Kidney capillary endothelial cell (primary cell): Measurements from ENCODE around the gene LBR.
"Not testable (repeated sequence)": the region's sequence is repeated elsewhere in the genome, so short reads cannot be mapped to it uniquely, and the experiment has no call there.

Source experiments
- DNase-seq: peaks from one replicate; pipeline ENCODE4 v3.0.0-alpha.2; 2018; ENCODE audit warnings: low spot score

The LBR gene

DNA sequence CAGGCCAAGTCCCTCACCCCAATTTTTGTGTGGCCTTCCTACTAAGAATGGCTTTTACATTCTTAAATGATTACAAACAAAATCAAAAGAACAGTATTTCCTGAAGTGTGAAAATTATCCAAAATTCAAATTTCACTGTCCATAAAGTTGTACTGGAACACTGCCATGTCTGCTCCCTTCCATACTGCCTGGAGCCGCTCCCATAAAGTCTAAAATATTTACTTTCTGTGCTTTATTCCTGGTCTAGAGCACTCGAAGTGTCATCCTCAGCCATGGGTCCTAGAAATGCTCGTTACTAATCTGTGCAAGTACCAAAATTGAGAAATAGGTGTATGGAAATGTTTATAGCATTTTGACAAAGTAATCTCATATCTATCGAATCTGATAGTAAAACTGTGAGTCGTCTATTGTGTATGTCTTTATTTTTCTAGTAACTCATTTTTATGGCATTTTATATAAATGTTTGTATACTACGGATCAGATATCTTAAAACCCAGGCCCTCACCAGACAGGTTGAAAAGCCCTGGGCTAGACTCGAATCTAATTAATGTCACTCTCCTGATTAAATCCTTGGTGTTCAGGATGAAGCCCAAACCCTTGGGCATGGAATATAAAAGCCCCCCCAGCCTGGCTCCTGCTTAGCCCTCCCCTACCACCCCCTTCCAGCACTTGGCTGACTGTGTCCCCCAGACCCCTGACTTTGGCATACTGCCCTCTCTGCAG is 4.9 kb downstream of the LBR start:
- no peak for DNase-seq

GRCh38 chr1:225422031-225422605 is 5.7 kb downstream of the LBR start:
- no peak for DNase-seq

DNA sequence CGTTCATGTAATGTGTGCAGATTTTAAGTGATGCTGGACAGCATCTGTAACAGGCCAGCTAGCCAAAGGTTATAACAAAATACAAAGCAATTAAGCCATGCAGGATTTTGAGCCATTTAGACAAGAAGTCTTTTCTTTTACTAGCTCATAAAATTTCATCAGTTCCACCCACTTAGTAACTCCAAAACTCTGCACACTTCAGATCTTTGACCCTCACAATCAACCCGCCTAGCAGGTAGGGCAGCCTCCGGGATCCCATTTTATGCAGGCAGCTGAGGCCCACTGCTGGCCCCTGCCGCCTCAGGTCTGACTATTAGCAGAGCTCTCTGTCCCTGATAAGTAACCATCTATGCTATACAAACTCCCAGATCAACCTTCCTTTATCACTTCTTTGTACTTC is 9.2 kb downstream of the LBR start:
- DNase-seq = no peak

DNA sequence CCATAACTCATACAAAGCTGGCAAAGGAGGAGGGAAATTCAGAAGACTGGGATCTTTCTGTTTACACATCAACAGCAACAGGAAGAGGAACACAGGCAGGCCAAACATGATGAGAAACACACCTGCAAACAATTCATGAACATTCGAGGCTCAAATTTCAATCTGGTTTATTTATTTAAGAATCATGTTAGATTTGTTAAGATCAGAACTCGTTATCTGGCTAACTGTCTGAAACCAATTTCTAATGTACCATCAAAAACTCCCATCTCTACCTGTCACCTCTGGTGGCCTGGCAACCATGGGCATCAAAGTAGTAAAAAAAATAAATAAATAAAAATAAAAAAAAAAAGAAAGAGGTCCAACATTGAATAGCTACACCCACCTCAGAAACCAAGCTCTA is 9.8 kb downstream of the LBR start:
- no peak for DNase-seq

GRCh38 chr1:225415967-225416745 is 11.7 kb downstream of the LBR start:
- no peak for DNase-seq

- DNase-seq = no peak
Measured at GRCh38 chr1:225415307-225415706, 12.5 kb downstream of the LBR start.

DNA sequence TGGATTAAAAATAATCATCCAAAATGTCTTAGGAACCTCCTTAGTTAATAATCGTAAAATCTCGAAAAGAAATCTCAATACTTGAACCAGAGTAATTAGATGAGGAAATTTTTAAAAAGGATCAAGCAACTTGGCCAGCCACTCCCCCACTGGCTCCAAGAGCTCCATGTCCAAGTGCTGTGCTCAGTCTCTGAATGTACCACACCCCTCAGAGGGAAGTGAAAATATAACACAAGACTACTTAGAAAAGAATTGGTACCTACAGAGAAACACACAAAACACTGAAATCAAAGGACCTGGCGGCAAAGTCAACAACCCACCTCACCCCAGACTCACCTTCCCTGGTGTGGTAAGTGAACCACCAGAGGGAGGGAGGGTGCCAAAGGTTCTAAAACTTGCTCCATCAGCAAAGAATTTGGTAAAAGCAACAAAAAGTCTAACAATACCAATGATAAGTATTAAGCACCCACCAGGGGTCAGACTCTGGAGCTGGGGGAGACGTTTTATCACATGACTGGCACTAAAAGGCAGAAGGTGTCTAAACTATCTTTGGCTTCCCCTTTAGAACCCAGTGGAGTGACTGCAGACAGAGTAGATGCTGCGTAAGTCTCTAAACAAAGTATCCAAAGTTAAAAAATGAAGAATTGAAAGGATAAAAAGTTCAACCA is 14.0 kb downstream of the LBR start:
- DNase-seq = no peak

GRCh38 chr1:225412803-225413351 is 15.0 kb downstream of the LBR start:
- DNase-seq = no peak

DNA sequence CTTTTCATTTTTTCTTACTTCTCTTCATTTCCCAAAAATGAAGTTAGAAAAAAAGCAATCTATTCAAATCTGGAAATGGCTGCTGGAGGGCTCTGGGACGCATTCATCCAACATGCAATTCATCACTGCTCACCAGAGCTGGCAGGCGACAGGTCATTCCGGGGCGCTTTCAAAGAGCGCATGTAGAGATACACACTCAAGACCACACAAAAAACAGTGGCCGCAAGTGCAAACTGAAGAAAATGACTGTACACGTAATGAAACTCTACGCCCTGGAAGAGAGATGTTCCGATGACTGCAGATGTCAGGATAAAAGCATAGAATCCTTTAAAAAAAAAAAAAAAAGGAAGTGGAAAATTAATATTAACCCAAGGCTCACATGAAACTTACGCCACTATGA is 15.5 kb downstream of the LBR start:
- DNase-seq = no peak

DNA sequence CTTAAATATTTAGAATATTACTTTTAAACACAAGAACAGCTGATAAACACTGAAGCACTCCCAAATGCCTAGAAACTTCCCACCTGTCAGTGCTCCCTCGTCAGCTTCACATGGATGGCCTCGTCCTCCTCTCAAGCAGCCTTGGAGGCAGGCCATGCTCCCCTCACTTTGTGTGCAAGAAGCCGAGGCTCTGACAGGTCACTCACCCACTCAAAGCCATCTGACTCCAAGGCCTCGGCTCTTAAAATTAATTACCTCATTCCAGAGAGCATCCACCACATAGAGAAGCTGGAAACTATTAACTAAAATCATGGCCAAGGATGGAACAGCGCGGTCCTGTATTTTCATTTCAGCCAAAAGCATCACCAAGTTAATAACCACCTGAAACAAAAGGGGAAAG is 17.8 kb downstream of the LBR start:
- DNase-seq = no peak

DNA sequence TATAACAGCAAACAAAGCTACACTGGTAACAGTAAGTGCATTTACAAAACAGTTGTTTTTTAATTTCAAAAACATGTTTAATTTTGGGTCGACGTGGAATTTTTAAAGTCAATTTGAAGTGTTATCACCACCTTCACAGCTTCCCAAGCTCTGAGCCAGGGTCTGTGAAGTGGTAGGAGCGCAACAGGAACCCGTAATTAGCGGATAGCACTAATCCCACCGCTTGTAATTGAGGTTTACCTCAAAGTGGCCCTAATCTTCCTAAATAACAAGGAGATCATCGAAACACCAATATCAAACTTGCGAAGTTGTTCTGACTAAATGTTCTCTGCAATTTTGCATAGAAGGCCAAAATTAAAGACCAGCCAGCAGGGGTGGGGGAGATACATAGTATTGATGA is 18.8 kb downstream of the LBR start:
- no peak for DNase-seq

- no peak for DNase-seq
Measured at GRCh38 chr1:225408249-225408648, 19.6 kb downstream of the LBR start.

GRCh38 chr1:225407755-225408154 is 20.1 kb downstream of the LBR start:
- DNase-seq = no peak

GRCh38 chr1:225406976-225407725 is 20.7 kb downstream of the LBR start:
- no peak for DNase-seq

- DNase-seq = no peak
Measured at GRCh38 chr1:225400968-225401367, 26.9 kb downstream of the LBR start.

DNA sequence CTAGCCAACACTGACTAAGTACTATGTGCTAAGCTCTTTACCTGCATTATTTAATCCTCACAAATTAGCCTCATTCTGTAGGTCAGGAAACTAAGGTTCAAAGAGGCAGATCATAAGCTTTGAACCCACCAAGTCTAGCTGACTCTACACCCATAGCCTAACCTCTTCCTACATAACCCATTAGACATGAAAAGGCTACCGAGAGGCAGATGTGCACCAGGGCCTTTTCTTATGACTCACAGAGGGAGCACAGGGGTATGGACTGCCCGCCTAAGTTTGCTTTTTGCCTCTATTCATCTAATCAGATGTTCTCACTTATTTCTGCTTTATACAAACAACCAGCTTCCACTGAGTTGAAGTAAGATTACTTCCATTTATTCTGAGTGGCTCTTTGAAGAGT is 31.5 kb downstream of the LBR start:
- DNase-seq = no peak

GRCh38 chr1:225389843-225390242 is 38.0 kb downstream of the LBR start:
- DNase-seq = no peak

GRCh38 chr1:225388372-225388771 is 39.5 kb downstream of the LBR start:
- DNase-seq = no peak

DNA sequence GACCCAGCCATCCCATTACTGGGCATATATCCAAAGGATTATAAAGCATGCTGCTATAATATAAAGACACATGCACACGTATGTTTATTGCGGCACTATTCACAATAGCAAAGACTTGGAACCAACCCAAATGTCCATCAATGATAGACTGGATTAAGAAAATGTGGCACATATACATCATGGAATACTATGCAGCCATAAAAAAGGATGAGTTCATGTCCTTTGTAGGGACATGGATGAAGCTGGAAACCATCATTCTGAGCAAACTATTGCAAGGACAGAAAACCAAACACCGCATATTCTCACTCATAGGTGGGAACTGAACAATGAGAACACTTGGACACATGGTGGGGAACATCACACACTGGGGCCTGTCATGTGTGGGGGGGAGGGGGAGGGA is 41.0 kb downstream of the LBR start:
- not testable (repeated sequence) for DNase-seq

DNA sequence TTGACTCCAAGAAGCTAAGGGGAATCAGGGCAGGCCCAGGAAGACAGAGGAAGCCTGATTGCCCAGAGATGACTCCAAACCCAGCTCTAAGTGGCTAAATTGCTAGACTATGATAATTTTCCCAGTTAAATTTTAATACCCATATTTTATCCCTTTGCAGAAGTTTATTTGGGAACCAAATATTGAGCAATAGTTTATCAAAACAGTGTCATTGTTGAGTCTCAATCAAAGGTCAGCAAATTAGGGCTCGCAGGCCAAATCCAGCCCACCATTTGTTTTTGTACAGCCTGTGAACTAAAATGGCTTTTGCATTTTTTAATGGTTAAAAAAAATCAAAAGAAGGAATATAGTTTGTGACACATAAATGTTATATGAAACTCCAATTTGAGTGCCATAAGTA is 47.1 kb downstream of the LBR start:
- no peak for DNase-seq

- no peak for DNase-seq
Measured at GRCh38 chr1:225378880-225379279, 49.0 kb downstream of the LBR start.

GRCh38 chr1:225374996-225375395 is 52.8 kb downstream of the LBR start:
- DNase-seq = no peak
